Lung (tissue), 12 donors: ENCODE results near the gene COL12A1. TPM values are rescaled to one million over a fixed set of nuclear protein-coding genes. Genes with fewer than 3 reads are reported as not detected.

ENCODE experiments used
- ATAC-seq: fragments of 200-7000 bp; cut with Tn5 transposase; one replicate; pipeline ENCODE4 v1.9.1; 2020; ENCODE audit warnings: moderate number of reproducible peaks; ENCODE audit not compliant: insufficient read depth, low FRiP score
- DNase-seq, 3 donors: peaks; one replicate each; pipeline ENCODE4 v3.0.0-alpha.2; 2013 to 2017
- H3K27ac ChIP-seq, 2 donors: one replicate each; pipeline ENCODE4 v1.5.1; 2013; ENCODE audit warnings: mild to moderate bottlenecking in 2 of 2, moderate library complexity in 2 of 2, control low read depth in 1 of 2, inconsistent platforms in 1 of 2, low read depth in 1 of 2, low read length in 1 of 2
- H3K27me3 ChIP-seq, 3 donors: one replicate each; pipeline ENCODE4 v1.5.1; 2013; ENCODE audit warnings: low read length in 2 of 3; ENCODE audit not compliant: control insufficient read depth in 3 of 3, insufficient read depth in 3 of 3
- H3K36me3 ChIP-seq, 4 donors: one replicate each; pipeline ENCODE4 v1.5.1; 2013; ENCODE audit warnings: low read length in 4 of 4, mild to moderate bottlenecking in 1 of 4, moderate library complexity in 1 of 4; ENCODE audit not compliant: control insufficient read depth in 4 of 4, insufficient read depth in 4 of 4
- H3K4me1 ChIP-seq, 5 donors: one replicate each; pipeline ENCODE4 v1.5.1; 2013; ENCODE audit warnings: low read length in 5 of 5, mild to moderate bottlenecking in 2 of 5, moderate library complexity in 1 of 5; ENCODE audit not compliant: control insufficient read depth in 5 of 5, insufficient read depth in 5 of 5
- H3K4me3 ChIP-seq: one replicate; pipeline ENCODE4 v1.5.1; 2013; ENCODE audit warnings: mild to moderate bottlenecking, control low read depth, moderate library complexity
- H3K9ac ChIP-seq, 2 donors: one replicate each; pipeline ENCODE4 v1.5.1; 2013; ENCODE audit warnings: low read length in 2 of 2, control low read depth in 1 of 2; ENCODE audit not compliant: insufficient read depth in 1 of 2
- H3K9me3 ChIP-seq, 4 donors: one replicate each; pipeline ENCODE4 v1.5.1; 2013; ENCODE audit warnings: low read length in 3 of 4, mild to moderate bottlenecking in 1 of 4, moderate library complexity in 1 of 4; ENCODE audit not compliant: control insufficient read depth in 4 of 4, insufficient read depth in 3 of 4
- WGBS, 2 donors: extraction: QIAGEN DNeasy Blood & Tissue Kit; methylation state at CpG; one replicate each; pipeline ENCODE4 v1.1.7; 2013; 5-methylcytosine and 5-hydroxymethylcytosine counted together
- polyA plus RNA-seq, 2 donors: library from polyadenylated mRNA; stranded (reverse); fragments of 200-250 nt; gene quantifications; one replicate each; pipeline ENCODE4 v1.2.1, GENCODE V29; 2013
- total RNA-seq, 2 donors: library from RNA; depleted of rRNA in 1 of 2; stranded (reverse); fragments of >200 nt in 1 of 2; gene quantifications; one replicate each; pipeline ENCODE4 v1.2.1, GENCODE V29; 2014 to 2021
- TF ChIP-seq, protein P1 (sequence below): IDR thresholded peaks from 2 replicates; pipeline ENCODE4 v1.5.1; 2012; ENCODE audit warnings: mild to moderate bottlenecking; ENCODE audit errors: control extremely low read depth, extremely low read depth
- donor health status: control.
- donor health status: control.
- donor health status: Bipolar disorder and iron deficiency.
- donor health status: healthy.
- donor health status: DM: yes; HTN: yes; CAD: no.

Gene COL12A1
- total and polyA plus RNA-seq, 4 donors = 10.6 to 75.7 (median 29.7) TPM

DNA sequence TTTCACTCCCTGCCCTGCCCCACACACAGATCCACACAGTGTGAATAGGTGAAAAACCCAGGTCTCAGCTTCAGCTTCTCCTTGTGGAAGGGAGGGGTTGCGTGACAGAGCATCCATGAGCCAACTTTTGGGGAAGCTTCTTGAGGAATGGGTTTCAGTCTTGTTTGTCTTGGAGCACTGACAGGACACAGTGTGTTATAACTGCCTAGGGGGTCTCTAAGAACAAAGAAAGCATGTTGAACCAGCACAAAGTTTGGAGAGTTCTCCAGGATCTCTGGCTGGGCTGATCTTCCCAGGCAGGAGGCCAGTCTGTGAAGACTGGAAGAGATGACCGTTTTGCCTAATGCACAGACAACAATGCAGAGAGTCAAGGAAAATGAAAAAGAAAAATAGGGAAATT is 164.5 kb downstream of the COL12A1 start:
- no peak for DNase-seq
- 42 to 88% methylated on average over 2 of the region's 2 CpGs for WGBS, 2 donors
- H3K9ac ChIP-seq = no peak overlapping the region

More for the DNA sequence above, 164.5 kb downstream of the COL12A1 start:
- Histone ChIP-seq H3K9me3 (peaks cover 0 to 4% (median 2%) of the 10 kb centered on the region in 4 donors), H3K4me3 (no peak overlapping the region), H3K27ac (no peak overlapping the region), H3K4me1 (no peaks in the 10 kb centered on the region), H3K36me3 (no peaks in the 10 kb centered on the region), H3K27me3 (no peaks in the 10 kb centered on the region)
- no peak for ATAC-seq
- TF ChIP-seq, protein P1, sequence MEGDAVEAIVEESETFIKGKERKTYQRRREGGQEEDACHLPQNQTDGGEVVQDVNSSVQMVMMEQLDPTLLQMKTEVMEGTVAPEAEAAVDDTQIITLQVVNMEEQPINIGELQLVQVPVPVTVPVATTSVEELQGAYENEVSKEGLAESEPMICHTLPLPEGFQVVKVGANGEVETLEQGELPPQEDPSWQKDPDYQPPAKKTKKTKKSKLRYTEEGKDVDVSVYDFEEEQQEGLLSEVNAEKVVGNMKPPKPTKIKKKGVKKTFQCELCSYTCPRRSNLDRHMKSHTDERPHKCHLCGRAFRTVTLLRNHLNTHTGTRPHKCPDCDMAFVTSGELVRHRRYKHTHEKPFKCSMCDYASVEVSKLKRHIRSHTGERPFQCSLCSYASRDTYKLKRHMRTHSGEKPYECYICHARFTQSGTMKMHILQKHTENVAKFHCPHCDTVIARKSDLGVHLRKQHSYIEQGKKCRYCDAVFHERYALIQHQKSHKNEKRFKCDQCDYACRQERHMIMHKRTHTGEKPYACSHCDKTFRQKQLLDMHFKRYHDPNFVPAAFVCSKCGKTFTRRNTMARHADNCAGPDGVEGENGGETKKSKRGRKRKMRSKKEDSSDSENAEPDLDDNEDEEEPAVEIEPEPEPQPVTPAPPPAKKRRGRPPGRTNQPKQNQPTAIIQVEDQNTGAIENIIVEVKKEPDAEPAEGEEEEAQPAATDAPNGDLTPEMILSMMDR = no peak

Other genes starting within 250 kb of the COL12A1 start
- gene COX7A2, start 37.7 kb upstream of the COL12A1 start, total RNA-seq = 100 to 1,000 TPM in 1 of 2 donors, 10 to 100 TPM in 1; 43.1 to 326 TPM
- gene COX7A2, start 37.7 kb upstream of the COL12A1 start, polyA plus RNA-seq = 100 to 1,000 TPM; 470 to 557 TPM
- gene TMEM30A, start 78.7 kb upstream of the COL12A1 start, total RNA-seq = 100 to 1,000 TPM; 124 to 164 TPM
- gene TMEM30A, start 78.7 kb upstream of the COL12A1 start, polyA plus RNA-seq = 10 to 100 TPM; 46.4 to 74.5 TPM